GM21360 (cell line): ENCODE measurements around the gene ATP1A2.
A peak's percentile ranks its signal among the peaks of the same experiment; 100 is the strongest.

Experiments used
- ATAC-seq: cut with Tn5 transposase; IDR thresholded peaks from one replicate; pipeline ENCODE4 v1.9.1; 2021; ENCODE audit warnings: mild to moderate bottlenecking, moderate library complexity; ENCODE audit not compliant: unreplicated experiment

Gene ATP1A2

GRCh38 chr1:160115545-160116282, at the start of gene ATP1A2:
TSS of gene ATP1A2 (plus strand) at chr1:160115759. CDS start at chr1:160115862, 103 bp downstream.
- ATAC-seq, result no peak

GRCh38 chr1:160066829-160067745, 48.5 kb upstream of the ATP1A2 start:
- ATAC-seq, result no peak

- ATAC-seq, result no peak
Observed at GRCh38 chr1:160068225-160068624, 47.3 kb upstream of the ATP1A2 start.

GRCh38 chr1:160069460-160070231, 45.9 kb upstream of the ATP1A2 start, which contains the start of gene KCNJ10:
TSS of gene KCNJ10 (minus strand) at chr1:160070160. CDS start at chr1:160042532, 27,628 bp downstream.
- no peak for ATAC-seq

- no peak for ATAC-seq
Observed at GRCh38 chr1:160070243-160071163, 45.1 kb upstream of the ATP1A2 start.

GRCh38 chr1:160071289-160071688, 44.3 kb upstream of the ATP1A2 start:
- ATAC-seq, result no peak

GRCh38 chr1:160074865-160075264, 40.7 kb upstream of the ATP1A2 start:
- ATAC-seq, result no peak

GRCh38 chr1:160075836-160076235, 39.7 kb upstream of the ATP1A2 start:
- no peak for ATAC-seq

- no peak for ATAC-seq
Observed at GRCh38 chr1:160076295-160076694, 39.3 kb upstream of the ATP1A2 start.

GRCh38 chr1:160077486-160077885, 38.1 kb upstream of the ATP1A2 start:
- ATAC-seq, result no peak

GRCh38 chr1:160078512-160079195, 36.9 kb upstream of the ATP1A2 start:
- no peak for ATAC-seq

- ATAC-seq, result no peak
Observed at GRCh38 chr1:160079448-160079847, 36.1 kb upstream of the ATP1A2 start.

- ATAC-seq, result no peak
Observed at GRCh38 chr1:160080381-160081100, 35.0 kb upstream of the ATP1A2 start.

- no peak for ATAC-seq
Observed at GRCh38 chr1:160081261-160081936, 34.2 kb upstream of the ATP1A2 start, which contains the start of gene KCNJ9. TSS of gene KCNJ9 (plus strand) at chr1:160081538. CDS start at chr1:160084031, 2,493 bp downstream.

GRCh38 chr1:160082487-160082886, 33.1 kb upstream of the ATP1A2 start:
- no peak for ATAC-seq

- no peak for ATAC-seq
Observed at GRCh38 chr1:160082926-160083325, 32.6 kb upstream of the ATP1A2 start.

GRCh38 chr1:160083968-160084770, 31.4 kb upstream of the ATP1A2 start:
- peak; percentile 62 for ATAC-seq
